WTC11 (cell line): ENCODE data around the gene ZNF664. TPM values are rescaled to one million over a fixed set of nuclear protein-coding genes. Genes with fewer than 3 reads are reported as not detected.

Experiments used
- ATAC-seq: fragments of 200-7000 bp; cut with Tn5 transposase; 2 replicates; pipeline ENCODE4 v1.10.0; 2021; ENCODE audit warnings: mild to moderate bottlenecking, moderate library complexity
- CTCF ChIA-PET: fragments of 300-600 bp; sonication (Branson Sonifier 250); formaldehyde crosslinking; loops from one replicate; lab custom pipeline; 2021; ENCODE audit warnings: antibody characterized with exemption; lab: Charles Lee
- POLR2A ChIA-PET: fragments of 350-600 bp; sonication (Branson Sonifier 250); formaldehyde crosslinking; loops from one replicate; lab custom pipeline; 2021; ENCODE audit warnings: antibody characterized with exemption; lab: Charles Lee
- DNase-seq: peaks from one replicate; pipeline ENCODE4 v3.0.0; 2021; ENCODE audit warnings: low spot score
- H3K27ac Mint-ChIP-seq: 2 replicates; pipeline ENCODE4 v1.8.0; 2021; ENCODE audit warnings: mixed read lengths
- H3K27me3 Mint-ChIP-seq: 2 replicates; pipeline ENCODE4 v1.8.0; 2021; ENCODE audit warnings: low read depth, mild to moderate bottlenecking, moderate library complexity, mixed read lengths
- H3K36me3 Mint-ChIP-seq: 2 replicates; pipeline ENCODE4 v1.8.0; 2021; ENCODE audit warnings: mixed read lengths
- H3K4me1 Mint-ChIP-seq: 2 replicates; pipeline ENCODE4 v1.8.0; 2022; ENCODE audit warnings: mixed read lengths
- H3K4me3 Mint-ChIP-seq: 2 replicates; pipeline ENCODE4 v1.8.0; 2021; ENCODE audit warnings: mild to moderate bottlenecking, moderate library complexity, mixed read lengths
- H3K9me3 Mint-ChIP-seq: 2 replicates; pipeline ENCODE4 v1.8.0; 2021; ENCODE audit warnings: mixed read lengths
- CREM ChIP-seq: sonication (generic); formaldehyde crosslinking; IDR thresholded peaks from 2 replicates; pipeline ENCODE4 v1.8.1; 2022; ENCODE audit warnings: mild to moderate bottlenecking, missing genetic modification reagents, moderate library complexity
- CTCF ChIP-seq: fragments of 200-600 bp; IDR thresholded peaks from 2 replicates; pipeline ENCODE4 v1.8.0; 2022; ENCODE audit warnings: antibody characterized with exemption
- ESRRA ChIP-seq: sonication (generic); formaldehyde crosslinking; IDR thresholded peaks from 2 replicates; pipeline ENCODE4 v1.8.1; 2022; ENCODE audit warnings: mild to moderate bottlenecking, missing genetic modification reagents, borderline replicate concordance
- GABPB1 ChIP-seq: sonication (generic); formaldehyde crosslinking; IDR thresholded peaks from 2 replicates; pipeline ENCODE4 v1.8.1; 2023; ENCODE audit warnings: mild to moderate bottlenecking, missing genetic modification reagents
- IRF2 ChIP-seq: sonication (generic); formaldehyde crosslinking; IDR thresholded peaks from 2 replicates; pipeline ENCODE4 v1.8.0; 2022; ENCODE audit warnings: low read depth, missing genetic modification reagents, borderline replicate concordance
- NFATC4 ChIP-seq: fragments of 250-450 bp; sonication (Bioruptor Pico); IDR thresholded peaks from 2 replicates; pipeline ENCODE4 v1.9.0; 2021; ENCODE audit warnings: mild to moderate bottlenecking
- NR3C1 ChIP-seq: sonication (generic); formaldehyde crosslinking; conservative IDR thresholded peaks from 2 replicates; pipeline ENCODE4 v1.8.1; 2023; ENCODE audit warnings: low read depth, mild to moderate bottlenecking, missing genetic modification reagents
- OVOL2 ChIP-seq: fragments of 250-450 bp; sonication (Bioruptor Pico); IDR thresholded peaks from 2 replicates; pipeline ENCODE4 v1.9.0; 2021; ENCODE audit warnings: mild to moderate bottlenecking, borderline replicate concordance
- TEAD1 ChIP-seq: sonication (generic); formaldehyde crosslinking; IDR thresholded peaks from 2 replicates; pipeline ENCODE4 v1.8.0; 2022; ENCODE audit warnings: mild to moderate bottlenecking, missing genetic modification reagents
- ZNF416 ChIP-seq: fragments of 250-450 bp; sonication (Bioruptor Pico); IDR thresholded peaks from 2 replicates; pipeline ENCODE4 v1.9.0; 2021; ENCODE audit warnings: mild to moderate bottlenecking, inconsistent platforms
- ZNF671 ChIP-seq: fragments of 250-450 bp; sonication (Bioruptor Pico); IDR thresholded peaks from 2 replicates; pipeline ENCODE4 v1.8.0; 2021; ENCODE audit warnings: mild to moderate bottlenecking
- total RNA-seq: library from RNA; stranded (reverse); gene quantifications from 3 replicates; pipeline ENCODE4 v1.2.3, GENCODE V29; 2021
- TF ChIP-seq, protein P1 (sequence below): sonication (generic); formaldehyde crosslinking; IDR thresholded peaks from 2 replicates; pipeline ENCODE4 v1.8.1; 2022; ENCODE audit warnings: low read depth, missing genetic modification reagents, borderline replicate concordance
- TF ChIP-seq, protein P2 (sequence below): fragments of 250-450 bp; sonication (Bioruptor Pico); IDR thresholded peaks from 2 replicates; pipeline ENCODE4 v2.1.2; 2022; ENCODE audit warnings: mild to moderate bottlenecking, moderate library complexity
- TF ChIP-seq, protein P3 (sequence below): sonication (generic); formaldehyde crosslinking; conservative IDR thresholded peaks from 2 replicates; pipeline ENCODE4 v1.8.1; 2022; ENCODE audit warnings: mild to moderate bottlenecking, missing genetic modification reagents

The ZNF664 gene
- total RNA-seq, 1 experiment from 2014 or later: 61.7 TPM

DNA sequence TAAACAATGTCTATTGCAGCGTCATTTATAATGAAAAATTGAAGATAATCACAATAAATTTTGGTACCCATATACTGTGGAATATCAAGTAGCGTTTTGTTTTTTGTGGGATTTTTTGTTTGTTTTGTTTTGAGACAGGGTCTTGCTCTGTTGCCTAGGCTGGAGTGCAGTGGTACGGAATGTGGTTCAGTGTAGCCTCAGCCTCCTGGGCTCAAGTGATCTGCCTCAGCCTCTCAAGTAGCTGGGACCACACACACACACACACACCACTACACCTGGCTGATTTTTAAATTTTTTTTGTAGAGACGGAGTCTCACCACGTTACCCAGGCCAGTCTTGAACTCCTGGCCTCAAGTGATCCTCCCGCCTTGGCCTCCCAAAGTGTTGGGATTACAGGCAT, 6.6 kb downstream of the ZNF664 start (continued):
- TF ChIP-seq NR3C1 (no peak), ZNF671 (CRISPR knock-in tag) (no peak)

GRCh38 chr12:123982269-123982668, 9.3 kb downstream of the ZNF664 start:
- H3K36me3 Mint-ChIP-seq: no peaks in the 10 kb centered on the region
- CTCF ChIA-PET: no interaction called here
- TF ChIP-seq TEAD1 (CRISPR knock-in tag) (no peak), IRF2 (CRISPR knock-in tag) (no peak)
- TF ChIP-seq, all 79 proteins: peak for 0
- ATAC-seq: no peak
- no peak for DNase-seq
- no peaks in the 10 kb centered on the region for H3K9me3 Mint-ChIP-seq
- no peak overlapping the region for H3K27ac Mint-ChIP-seq
- POLR2A ChIA-PET: no interaction called here
- 0 out of 2 replicates have a peak, but pooled peaks cover 3% of the 10 kb centered on the region for H3K4me1 Mint-ChIP-seq
- no peaks in the 10 kb centered on the region for H3K27me3 Mint-ChIP-seq
- no peak overlapping the region for H3K4me3 Mint-ChIP-seq

- CTCF ChIA-PET: interaction anchor here (0.7 to 1.4 kb wide), 18 partner anchors 8 to 222 kb away, joined by 3 to 7 read pairs (median 3); partner anchors contain the start of genes CCDC92 and ZNF664
- TF ChIP-seq GABPB1 (CRISPR knock-in tag): no peak
- TF ChIP-seq CTCF: peak; percentile 23; the same call in 1 of the 2 replicates
- TF ChIP-seq, all 79 proteins: peak for 1
- Mint-ChIP-seq H3K36me3 (0 out of 2 replicates have a peak, but pooled peaks cover 7% of the 10 kb centered on the region), H3K27me3 (no peaks in the 10 kb centered on the region), H3K4me3 (no peak overlapping the region), H3K27ac (no peak overlapping the region), H3K9me3 (no peaks in the 10 kb centered on the region), H3K4me1 (0 out of 2 replicates have a peak, but pooled peaks cover 3% of the 10 kb centered on the region)
- DNase-seq: peak; percentile 29
- POLR2A ChIA-PET: no interaction called here
- peak; percentile 86 for ATAC-seq
Observed at GRCh38 chr12:123983822-123984485, 10.9 kb downstream of the ZNF664 start.

GRCh38 chr12:123984903-123985302, 11.9 kb downstream of the ZNF664 start:
- CTCF ChIA-PET: interaction anchor here (0.6 to 1.4 kb wide), 9 partner anchors 12 to 223 kb away, joined by 3 to 7 read pairs (median 3); partner anchors contain the start of genes CCDC92 and ZNF664
- POLR2A ChIA-PET: no interaction called here
- TF ChIP-seq, protein P1, sequence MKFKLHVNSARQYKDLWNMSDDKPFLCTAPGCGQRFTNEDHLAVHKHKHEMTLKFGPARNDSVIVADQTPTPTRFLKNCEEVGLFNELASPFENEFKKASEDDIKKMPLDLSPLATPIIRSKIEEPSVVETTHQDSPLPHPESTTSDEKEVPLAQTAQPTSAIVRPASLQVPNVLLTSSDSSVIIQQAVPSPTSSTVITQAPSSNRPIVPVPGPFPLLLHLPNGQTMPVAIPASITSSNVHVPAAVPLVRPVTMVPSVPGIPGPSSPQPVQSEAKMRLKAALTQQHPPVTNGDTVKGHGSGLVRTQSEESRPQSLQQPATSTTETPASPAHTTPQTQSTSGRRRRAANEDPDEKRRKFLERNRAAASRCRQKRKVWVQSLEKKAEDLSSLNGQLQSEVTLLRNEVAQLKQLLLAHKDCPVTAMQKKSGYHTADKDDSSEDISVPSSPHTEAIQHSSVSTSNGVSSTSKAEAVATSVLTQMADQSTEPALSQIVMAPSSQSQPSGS (CRISPR knock-in tag): no peak
- TF ChIP-seq OVOL2 (CRISPR knock-in tag) (no peak), NFATC4 (CRISPR knock-in tag) (no peak), ESRRA (CRISPR knock-in tag) (no peak), ZNF416 (CRISPR knock-in tag) (no peak), CREM (CRISPR knock-in tag) (no peak)
- TF ChIP-seq, protein P2, sequence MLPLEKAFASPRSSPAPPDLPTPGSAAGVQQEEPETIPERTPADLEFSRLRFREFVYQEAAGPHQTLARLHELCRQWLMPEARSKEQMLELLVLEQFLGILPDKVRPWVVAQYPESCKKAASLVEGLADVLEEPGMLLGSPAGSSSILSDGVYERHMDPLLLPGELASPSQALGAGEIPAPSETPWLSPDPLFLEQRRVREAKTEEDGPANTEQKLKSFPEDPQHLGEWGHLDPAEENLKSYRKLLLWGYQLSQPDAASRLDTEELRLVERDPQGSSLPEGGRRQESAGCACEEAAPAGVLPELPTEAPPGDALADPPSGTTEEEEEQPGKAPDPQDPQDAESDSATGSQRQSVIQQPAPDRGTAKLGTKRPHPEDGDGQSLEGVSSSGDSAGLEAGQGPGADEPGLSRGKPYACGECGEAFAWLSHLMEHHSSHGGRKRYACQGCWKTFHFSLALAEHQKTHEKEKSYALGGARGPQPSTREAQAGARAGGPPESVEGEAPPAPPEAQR (CRISPR knock-in tag): no peak
- TF ChIP-seq, protein P3, sequence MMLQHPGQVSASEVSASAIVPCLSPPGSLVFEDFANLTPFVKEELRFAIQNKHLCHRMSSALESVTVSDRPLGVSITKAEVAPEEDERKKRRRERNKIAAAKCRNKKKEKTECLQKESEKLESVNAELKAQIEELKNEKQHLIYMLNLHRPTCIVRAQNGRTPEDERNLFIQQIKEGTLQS (CRISPR knock-in tag): no peak
- Mint-ChIP-seq H3K36me3 (peaks cover 12% of the 10 kb centered on the region; the same call in 1 of the 2 replicates), H3K27ac (no peak overlapping the region), H3K27me3 (no peaks in the 10 kb centered on the region), H3K9me3 (no peaks in the 10 kb centered on the region), H3K4me1 (0 out of 2 replicates have a peak, but pooled peaks cover 3% of the 10 kb centered on the region), H3K4me3 (no peak overlapping the region)
- no peak for DNase-seq
- no peak for ATAC-seq
